GM19025 (cell line): ENCODE data around the gene CPLX3.

ENCODE experiments used
- ATAC-seq: cut with Tn5 transposase; IDR thresholded peaks from one replicate; pipeline ENCODE4 v1.9.1; 2021; ENCODE audit warnings: mild to moderate bottlenecking, low read depth, moderate library complexity; ENCODE audit not compliant: unreplicated experiment

The CPLX3 gene

DNA sequence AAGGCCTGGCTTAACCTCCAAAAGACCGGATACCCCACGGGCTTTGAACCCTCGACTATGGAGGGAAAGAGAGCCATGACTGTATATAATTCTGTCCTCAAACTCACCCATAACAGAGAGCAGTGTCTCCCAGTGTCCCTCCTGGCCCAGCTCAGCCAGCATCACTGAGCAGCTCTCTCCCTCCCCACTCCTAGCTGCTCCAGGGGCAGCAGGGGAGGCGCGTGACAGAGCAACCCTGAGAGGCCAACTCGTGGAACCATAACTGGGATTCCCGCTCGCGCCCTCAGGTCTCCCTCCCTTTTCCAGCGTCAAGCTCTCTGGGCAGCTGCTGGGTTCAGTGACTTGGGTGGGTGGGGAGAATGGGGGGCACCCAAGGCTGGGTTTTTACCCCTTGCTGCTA, 561 bp upstream of the CPLX3 start:
- no peak for ATAC-seq

GRCh38 chr15:74826921-74827320, 494 bp downstream of the CPLX3 start:
- no peak for ATAC-seq

GRCh38 chr15:74827614-74828013, 1.2 kb downstream of the CPLX3 start:
- ATAC-seq: no peak

DNA sequence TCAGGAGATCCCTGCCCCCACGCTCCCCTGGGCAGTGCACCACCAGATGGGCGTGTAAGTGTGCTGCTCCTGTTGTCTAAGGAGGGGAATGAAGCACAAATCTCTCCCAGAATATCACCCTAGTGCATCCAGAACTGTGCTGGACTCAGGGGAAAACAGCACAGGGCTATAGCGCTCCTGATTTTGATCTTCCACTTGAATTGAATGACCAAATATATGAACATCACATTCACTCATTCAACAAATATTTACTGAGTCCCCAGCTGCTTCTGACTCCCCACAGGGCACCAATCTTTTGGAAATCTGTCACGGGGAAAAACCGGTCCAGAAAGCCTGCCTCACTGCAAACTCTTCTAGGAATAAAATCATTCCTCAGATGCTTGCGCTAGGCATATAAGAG, 2.4 kb downstream of the CPLX3 start:
- ATAC-seq: no peak

DNA sequence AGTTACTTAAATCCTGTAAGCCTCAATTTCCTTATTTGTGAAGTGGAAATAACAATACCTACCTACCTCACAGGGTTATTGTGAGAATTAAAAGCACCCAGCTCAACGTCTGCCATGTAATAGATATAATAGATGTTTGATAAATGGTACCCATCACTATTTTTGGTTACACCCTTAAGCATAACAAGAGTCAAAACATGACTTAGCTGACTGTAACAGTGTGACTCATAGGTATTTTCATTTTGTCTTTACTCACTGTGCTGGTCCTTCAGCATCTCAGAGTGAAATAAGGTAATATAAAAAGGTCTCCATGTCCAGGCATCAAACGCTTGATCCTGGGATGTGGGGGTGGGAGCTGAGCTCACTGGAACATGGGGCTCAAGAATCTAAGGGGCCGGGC, 3.1 kb downstream of the CPLX3 start:
- ATAC-seq: no peak

GRCh38 chr15:74829991-74830390, 3.6 kb downstream of the CPLX3 start:
- ATAC-seq: no peak

GRCh38 chr15:74830868-74831267, 4.4 kb downstream of the CPLX3 start:
- ATAC-seq: no peak

- ATAC-seq: no peak
Measured at GRCh38 chr15:74831813-74832495, 5.5 kb downstream of the CPLX3 start.

GRCh38 chr15:74832826-74833225, 6.4 kb downstream of the CPLX3 start:
- ATAC-seq: no peak

DNA sequence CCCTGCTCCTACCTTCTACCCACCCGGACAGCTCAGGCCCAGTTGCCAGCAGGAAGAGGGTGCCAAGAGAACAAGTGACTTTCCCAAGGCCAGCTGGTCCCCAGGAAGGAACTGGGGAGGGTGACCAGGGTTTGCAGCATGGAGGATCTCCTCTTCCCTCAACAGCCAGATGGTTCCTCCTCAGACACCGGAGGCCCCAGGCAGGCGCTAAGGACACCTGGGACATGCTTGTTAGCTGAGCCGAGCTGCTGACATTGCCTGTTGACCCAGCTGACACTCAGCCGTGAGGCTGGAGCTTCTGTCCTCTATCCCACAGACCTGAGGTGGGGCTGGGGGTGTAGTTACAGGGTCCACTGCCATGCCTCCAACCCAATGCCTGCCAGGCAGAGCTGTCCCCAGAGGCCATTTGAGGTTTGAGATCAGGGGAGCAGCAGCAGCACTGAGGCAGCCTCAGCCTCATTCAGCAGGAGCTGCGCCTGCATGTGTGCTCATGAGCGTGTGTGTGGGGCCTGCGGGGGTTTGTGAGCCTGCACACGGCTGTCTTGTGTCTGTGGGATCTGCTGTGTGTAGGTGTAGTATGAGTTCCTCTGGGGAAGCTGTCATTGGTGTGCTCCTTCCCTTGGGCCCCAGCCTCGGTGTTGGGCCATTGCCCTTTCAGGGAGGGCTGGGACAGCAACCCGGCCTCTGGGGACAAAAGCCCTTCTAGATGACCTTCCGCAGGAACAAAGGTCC, 7.1 kb downstream of the CPLX3 start:
- no peak for ATAC-seq

GRCh38 chr15:74835312-74835823, 8.9 kb downstream of the CPLX3 start:
- no peak for ATAC-seq

DNA sequence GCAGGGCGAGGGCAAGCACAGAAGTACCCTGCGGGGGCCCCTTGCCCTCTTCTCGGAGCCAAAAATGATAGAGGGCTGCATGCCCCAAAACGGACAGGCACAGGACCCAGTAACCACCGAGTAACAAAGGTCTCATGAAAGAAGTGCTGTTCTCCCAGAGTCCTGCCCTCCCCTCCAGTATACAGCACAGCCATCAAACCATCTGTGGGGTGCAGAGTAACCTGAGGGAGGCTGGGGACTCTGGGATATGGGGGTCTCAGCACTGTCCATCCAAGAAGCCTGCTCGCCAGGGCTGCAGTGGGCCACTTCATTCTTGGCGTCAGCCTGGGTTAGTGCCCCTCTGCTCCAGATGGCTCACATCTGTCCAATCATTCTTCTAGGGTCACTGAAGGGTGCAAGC, 10.4 kb downstream of the CPLX3 start:
- no peak for ATAC-seq

GRCh38 chr15:74837482-74838136, 11.2 kb downstream of the CPLX3 start:
- ATAC-seq: no peak

- no peak for ATAC-seq
Measured at GRCh38 chr15:74838137-74838516, 11.7 kb downstream of the CPLX3 start.

DNA sequence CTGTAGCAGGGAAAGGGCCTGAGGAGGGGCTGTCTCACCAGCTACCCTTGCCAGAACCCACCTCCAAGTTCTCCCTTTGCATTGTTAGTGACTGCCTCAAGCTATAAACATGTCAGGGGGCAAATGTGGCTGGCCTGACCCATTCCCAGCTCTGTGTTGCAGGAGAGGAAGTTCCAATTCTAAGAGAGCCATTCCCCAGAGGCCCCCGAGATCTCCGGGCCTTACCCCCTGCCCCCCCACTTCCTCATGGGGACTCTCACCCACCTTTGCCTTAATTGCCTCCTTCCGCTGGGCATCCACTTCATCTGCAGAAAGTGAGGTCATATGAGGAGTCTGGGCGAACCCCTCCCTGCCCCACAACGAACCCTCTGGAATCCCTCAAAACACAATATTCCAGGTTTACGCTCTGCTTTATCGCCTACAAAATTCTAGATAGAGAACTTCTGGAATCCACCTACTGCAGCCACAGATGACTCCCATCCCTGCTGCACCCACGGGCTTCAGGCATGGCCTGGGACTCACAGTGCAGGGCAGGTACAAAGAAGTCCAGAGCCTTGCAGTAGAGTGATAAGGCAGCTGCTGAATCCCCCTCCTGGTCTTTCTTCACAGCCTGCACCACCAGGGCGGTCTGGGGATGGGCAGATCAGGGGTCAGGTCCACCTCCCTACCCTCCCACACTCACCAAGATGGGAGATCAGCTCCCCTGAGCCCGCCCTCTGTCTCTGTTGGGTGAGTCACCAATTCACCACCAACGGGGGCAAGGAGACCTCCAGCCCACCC, 12.5 kb downstream of the CPLX3 start:
- ATAC-seq: no peak

GRCh38 chr15:74839526-74840395, 13.3 kb downstream of the CPLX3 start:
- ATAC-seq: no peak

DNA sequence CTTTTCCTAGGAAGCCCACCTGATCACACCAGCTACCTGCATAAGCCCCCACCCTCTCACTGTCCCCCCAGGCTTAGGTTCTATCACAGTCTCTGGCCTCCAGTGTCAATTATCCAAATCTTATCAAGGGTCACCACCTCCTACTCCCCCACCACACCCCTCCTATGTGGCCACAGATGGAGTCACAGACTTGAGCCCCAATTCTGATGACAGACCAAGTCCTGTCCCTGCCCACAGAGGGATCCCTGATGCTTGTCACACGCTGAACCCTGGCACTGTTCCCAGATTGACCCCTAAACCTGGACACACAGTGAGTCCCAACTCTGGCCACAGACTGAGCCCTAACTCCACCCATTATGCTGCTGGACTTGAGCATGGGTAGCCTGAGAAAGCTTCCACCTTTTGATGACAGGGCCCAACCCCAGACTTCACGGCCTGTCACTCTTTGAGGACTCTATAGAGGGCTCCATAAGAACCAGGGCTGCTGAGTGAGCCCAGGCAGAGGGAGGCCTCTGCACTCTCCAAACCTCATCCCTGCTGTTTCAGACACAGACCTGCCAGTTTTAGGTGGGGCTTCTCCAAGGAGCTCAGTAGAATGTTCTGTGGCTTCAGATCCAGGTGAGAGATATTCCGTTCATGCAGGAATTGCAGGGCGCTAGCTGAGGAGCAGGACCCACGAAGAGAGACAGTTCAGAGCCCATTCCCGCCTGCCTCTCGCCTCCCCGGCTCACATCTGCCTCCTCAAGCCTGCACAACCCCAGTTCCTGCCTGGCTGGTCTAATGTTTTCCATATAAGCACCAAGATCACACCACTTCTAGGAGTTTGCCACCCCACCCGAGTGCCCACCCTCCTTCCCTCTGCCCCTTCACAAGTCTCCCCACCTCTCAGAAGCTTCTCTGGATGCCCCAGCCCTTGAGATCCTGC, 14.7 kb downstream of the CPLX3 start:
- no peak for ATAC-seq

GRCh38 chr15:74841891-74842373, 15.5 kb downstream of the CPLX3 start:
- ATAC-seq: no peak
